HG02763 (cell line): ENCODE data around the gene SLITRK2.

Source experiments
- ATAC-seq: cut with Tn5 transposase; IDR thresholded peaks from one replicate; pipeline ENCODE4 v1.9.1; 2021; ENCODE audit warnings: mild to moderate bottlenecking, moderate library complexity; ENCODE audit not compliant: unreplicated experiment

SLITRK2 gene, protein sequence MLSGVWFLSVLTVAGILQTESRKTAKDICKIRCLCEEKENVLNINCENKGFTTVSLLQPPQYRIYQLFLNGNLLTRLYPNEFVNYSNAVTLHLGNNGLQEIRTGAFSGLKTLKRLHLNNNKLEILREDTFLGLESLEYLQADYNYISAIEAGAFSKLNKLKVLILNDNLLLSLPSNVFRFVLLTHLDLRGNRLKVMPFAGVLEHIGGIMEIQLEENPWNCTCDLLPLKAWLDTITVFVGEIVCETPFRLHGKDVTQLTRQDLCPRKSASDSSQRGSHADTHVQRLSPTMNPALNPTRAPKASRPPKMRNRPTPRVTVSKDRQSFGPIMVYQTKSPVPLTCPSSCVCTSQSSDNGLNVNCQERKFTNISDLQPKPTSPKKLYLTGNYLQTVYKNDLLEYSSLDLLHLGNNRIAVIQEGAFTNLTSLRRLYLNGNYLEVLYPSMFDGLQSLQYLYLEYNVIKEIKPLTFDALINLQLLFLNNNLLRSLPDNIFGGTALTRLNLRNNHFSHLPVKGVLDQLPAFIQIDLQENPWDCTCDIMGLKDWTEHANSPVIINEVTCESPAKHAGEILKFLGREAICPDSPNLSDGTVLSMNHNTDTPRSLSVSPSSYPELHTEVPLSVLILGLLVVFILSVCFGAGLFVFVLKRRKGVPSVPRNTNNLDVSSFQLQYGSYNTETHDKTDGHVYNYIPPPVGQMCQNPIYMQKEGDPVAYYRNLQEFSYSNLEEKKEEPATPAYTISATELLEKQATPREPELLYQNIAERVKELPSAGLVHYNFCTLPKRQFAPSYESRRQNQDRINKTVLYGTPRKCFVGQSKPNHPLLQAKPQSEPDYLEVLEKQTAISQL

DNA sequence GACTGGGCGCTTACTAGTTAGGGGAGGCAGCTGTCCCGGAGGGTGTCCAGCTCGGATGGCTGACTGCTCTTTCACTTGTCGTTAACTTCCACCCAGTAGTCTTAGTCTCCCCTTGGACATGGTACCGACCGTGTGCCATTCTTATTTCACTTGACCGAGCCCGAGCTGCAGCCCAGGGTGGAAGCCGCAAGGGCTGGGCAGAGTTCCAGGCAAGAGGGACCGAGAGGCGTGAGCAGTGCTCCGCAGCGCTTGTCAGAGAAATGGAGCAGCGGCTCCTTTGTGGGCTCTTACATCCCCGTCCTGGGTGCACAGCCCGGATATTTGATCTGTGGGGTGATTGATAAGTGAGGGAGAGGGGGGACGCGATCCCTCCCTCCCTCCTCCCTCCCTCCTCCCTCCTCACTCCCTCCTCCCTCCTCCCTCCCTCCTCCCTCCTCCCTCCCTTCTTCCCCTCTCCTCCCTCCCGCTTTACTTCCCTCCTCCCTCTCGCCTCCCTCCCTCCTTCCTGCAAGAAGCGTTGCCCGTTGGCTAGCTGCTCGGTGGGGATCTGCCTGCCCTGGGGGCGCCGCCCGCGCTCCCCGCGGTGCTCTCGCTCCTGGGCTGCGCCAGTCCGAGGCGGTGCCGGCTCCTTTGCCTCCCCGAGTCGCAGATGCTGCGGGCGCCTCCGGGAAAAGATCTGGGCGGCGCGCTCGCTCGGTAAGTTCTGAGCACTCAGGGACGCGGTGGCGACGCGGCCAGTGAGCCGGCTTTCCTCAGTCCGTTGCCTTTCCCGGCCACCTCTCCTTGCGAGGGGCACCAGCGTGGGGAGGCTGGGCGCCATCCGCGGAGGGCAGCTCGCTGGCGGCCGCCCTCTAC, at the start of gene SLITRK2:
TSS of gene SLITRK2 (plus strand) at position 499 of the 855 bp plus-strand sequence. CDS start 4,597 bp downstream, outside the sequence.
- no peak for ATAC-seq

DNA sequence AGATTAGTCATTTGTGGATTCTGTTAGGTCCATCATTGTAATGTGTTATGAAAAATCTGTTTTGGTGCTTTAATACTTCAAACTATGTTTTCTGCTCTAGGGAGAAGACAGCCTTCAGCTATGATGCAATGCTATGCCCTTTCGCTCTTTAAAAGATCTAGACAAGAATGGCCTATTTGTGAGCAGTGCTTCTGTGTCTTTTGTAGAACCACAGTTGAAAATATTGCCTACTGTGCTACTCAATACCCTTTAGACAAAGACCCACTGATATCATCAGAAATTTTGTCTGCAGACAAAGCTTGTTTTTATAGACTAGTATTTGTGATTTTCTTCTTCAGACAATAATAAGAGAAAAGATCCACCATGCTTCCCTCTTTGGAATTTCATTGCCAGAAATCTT, 44.6 kb upstream of the SLITRK2 start:
- ATAC-seq, result no peak

DNA sequence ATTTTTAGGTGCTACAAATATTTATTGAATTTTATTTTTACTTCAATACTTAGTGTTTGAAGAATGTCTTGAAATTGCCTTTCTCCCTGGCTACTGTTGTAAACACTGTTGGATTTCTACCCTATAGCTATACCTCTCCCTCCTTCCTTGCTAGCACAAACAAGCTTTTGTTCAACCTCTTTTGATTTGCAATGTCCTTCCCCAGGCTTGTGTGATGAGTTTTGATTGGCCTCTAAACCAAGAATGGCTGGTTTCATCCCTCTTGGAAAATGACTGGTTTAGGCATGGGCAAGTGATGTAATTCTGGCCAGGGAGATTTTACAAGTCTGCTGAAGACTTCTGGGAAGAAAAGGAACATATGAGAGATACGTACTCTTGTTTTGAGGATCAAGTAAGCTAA, 25.3 kb upstream of the SLITRK2 start:
- no peak for ATAC-seq

DNA sequence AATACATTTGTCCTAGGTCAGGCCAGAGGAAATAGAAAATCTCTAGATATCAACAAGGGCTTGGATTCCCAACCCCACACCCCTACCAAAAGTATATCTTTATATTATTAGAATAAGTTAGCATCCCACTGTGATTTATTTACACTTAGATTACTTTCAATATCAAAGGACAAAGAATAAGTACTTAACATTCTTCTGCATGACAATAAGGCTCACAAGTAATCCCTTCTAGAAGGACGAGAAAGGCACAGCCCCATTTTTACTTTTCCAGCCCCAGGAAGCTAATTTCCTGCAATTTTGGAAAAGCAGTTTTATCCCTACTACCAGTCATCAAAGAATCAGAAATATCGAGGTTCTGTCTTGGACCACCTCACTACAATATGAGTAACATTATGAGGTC, 14.1 kb upstream of the SLITRK2 start:
- ATAC-seq, result no peak

DNA sequence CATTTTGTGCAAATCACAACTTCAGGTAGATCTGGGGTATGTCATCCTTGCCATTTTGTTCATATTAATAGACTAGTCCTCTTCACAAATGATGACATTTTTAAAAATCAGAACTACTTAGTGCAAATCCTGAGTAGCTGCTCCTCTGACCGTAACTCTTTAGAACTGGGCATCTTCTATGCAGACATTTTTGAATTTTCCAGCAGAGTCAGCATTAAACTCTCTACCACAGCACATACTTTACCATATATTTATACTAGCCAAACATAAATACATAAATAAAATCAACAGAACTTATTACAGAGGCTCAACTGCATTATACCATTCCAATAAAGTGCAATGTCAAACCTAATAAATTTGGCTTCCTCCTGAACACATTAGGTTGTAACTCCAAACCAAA, 4.5 kb upstream of the SLITRK2 start:
- no peak for ATAC-seq

DNA sequence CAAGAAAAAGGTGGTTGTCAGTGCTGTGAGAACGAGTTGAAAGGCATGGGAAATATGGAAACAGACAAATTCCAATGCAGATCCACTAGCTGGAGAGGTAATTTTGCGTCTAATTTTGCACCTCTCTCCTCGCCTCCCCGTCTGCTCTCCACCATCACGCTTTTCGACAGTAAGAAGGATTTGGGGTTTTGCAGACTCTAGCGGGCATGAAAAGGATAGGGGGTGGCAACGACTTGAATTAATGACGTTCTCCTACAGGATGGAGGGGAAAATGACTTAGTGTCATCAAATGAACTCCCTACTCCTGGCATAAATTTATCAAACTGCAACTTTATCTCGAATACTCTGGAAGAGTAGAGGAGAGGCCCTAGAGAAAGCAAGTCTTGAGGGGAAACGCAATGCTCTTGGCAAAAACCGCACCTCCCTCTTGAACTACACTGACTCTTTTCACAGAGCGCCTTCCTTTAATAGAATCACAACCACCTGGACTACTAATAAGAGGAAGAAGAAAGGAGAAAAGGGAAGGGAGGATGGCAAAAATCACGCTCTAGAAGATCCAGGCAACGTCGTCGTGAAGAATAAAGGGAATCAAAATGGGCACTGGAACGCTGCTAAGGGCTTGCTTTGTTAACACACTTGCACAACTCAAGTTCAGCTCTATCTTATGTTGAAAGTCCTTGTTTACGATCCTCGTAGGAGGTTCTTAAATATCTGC, 871 bp upstream of the SLITRK2 start:
- ATAC-seq, result no peak

DNA sequence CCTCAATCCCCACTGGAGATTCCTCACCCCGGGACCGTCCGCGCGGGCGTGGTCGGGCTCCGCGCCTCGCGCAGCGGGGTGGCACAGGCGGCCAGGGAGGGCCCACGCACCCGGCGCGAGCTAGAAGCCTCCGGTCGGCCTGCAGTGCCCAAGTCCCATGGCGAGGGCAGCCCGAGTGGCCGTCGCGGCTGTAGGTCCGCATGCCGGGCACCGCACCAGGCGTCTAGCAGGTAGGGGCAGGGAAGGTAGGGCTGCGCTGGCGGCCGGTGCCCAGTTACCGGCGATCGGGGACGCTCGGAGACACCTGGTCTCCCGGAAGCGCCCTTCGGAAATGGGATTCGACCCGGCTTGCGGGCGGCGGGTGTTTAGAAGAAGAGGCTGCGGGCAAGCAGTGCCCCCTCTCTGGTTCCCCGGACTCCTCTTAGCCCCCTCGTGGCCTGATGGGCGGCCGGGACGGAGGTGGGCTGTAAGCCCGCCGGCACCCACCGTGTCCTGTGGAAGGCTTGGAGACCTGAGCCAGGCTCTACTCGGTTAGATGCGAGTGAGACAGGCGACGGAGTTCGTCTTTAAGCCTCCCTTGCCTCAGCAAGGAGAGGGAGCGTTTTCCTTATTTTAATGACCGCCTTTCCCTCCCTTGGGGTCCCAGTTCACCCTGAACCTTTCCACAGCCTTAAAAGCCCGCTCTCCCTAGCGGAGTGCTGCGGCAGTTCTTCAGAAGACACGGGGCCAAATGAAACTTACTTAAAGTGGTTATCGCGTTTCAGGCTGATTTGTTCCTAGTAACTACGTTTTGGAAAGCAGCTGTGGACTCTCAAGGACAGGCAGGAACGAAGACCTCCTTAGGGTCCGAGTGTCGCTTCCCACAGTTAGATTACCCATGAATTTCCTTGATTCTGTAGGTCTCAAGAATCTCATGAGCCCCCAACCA, 821 bp downstream of the SLITRK2 start:
- no peak for ATAC-seq

DNA sequence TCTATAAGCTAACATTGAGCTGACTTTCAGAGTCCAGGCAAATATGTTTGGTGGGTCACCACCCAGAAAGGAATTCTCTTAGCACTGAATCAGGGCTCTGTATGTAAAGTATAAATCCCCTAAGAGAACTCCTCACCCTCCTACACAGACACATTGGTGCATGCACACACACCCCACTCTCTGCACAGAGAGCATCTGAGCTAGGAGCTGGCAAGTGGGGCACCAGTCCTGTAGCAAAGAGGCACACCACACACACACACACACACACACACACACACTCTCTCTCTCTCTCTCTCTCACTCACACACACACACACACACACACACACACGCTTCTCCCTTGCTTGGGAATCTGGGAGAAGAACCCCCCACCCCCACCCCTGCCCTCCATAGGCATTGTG, 3.2 kb downstream of the SLITRK2 start:
- ATAC-seq, result no peak

DNA sequence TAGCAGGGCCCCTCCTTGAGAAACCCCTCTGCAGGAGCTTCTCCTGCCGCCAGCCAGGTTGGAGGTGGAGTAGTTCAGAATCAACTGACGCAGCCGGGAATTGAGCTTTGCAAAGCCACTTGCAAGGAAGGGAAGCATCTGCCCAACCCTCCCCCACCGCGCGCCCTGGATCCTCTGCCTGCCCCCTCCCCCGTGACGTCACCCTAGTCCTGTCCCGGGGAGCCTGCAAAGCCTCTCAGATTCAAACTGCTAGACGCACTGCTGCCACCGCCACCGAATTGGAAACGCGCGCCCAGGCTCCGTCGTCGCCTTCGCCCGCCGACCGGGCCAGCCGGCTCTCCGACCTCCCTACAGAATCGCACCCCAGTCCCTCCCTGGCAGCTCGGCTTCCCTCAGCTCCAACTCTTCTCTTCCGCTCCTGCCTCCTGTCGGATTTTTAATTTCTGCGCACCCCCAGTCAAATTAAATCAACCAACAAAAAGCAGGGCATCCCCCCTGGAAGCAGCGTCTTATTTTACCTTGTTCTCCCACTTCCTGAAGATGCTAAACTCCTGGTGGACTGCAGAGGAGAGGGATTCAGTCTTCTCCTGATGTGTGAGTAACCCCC, 3.8 kb downstream of the SLITRK2 start:
- ATAC-seq, result no peak

DNA sequence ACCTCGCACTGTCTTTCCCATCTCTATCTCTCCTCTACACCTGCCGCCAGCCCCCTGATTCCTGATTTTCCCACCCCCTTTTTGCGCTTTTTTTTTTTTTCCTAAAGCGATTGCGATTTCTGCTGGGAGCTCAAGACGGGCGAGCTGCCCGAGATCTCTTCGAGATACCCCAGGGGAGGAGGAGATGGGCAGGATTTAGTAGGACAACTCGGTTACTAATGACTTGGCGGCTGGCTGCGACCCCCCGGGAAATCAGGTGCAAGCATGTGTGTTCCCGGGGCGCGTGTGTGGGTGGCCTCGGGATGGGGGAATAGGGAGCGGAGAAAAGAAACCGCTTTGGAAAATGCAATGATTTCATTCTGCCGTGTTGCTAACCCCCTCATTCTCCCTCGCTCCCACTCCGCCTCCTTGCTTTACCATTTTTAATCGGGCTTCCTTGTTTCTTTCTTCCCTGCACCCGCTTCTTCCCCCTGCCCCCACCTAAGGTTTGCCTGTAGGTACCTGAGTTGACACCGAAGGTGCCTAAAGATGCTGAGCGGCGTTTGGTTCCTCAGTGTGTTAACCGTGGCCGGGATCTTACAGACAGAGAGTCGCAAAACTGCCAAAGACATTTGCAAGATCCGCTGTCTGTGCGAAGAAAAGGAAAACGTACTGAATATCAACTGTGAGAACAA, 4.4 kb downstream of the SLITRK2 start:
- no peak for ATAC-seq

DNA sequence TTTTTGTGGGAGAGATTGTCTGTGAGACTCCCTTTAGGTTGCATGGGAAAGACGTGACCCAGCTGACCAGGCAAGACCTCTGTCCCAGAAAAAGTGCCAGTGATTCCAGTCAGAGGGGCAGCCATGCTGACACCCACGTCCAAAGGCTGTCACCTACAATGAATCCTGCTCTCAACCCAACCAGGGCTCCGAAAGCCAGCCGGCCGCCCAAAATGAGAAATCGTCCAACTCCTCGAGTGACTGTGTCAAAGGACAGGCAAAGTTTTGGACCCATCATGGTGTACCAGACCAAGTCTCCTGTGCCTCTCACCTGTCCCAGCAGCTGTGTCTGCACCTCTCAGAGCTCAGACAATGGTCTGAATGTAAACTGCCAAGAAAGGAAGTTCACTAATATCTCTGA, 5.5 kb downstream of the SLITRK2 start:
- no peak for ATAC-seq

DNA sequence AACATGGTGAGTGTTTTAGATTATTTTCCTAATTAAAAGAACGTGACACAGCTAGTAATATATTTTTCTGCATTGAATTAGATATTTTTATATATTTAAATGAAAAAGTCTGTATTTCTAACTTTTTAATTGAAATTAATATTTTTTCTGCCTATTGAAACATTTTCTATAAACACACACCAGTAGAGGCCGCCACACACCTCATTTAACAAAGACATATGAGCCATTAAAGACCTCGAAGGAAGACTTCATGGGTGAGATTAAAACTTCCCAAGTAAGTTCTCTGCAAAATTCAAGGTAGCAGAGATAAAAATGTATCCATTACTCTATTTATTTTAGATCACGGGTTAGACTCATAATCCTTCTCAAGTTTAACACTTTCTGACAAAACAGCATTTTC, 8.3 kb downstream of the SLITRK2 start:
- ATAC-seq, result no peak

DNA sequence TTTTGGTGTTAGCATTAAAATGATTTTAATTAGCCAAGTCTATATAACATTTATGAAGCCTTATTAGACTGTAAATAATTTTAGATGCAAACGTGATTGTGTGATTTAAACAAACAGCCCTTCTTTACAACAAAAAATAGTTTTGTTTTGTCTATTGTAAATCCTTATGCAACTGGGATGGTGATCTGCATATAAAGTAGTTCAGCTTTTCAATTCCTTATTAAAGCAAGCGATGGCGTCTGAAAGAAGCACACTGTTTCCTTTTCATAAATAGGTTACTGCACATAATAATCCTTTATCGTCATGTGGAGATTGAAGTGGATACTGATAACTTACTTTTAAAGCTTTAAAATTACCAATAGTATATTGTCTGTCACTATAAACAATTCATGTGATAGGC, 8.8 kb downstream of the SLITRK2 start:
- ATAC-seq, result no peak

DNA sequence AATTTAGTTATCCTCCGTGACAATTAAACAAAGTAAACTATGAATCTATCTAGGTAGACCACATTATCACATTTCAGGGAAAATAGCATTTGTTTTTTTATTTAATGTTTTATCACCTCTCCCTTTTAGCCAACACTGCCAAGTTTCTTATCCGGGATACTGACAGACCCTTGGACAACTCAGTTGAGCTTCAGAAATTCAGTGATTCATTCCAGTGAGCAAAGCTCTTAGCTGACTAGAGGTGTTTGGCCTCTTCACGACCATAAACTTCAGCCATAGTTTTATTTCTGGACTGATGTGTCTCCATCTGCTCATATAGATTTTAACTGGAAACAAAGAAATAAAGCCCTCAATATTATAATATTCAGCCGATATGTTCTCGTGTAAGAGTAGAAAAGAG, 15.2 kb downstream of the SLITRK2 start:
- ATAC-seq, result no peak

DNA sequence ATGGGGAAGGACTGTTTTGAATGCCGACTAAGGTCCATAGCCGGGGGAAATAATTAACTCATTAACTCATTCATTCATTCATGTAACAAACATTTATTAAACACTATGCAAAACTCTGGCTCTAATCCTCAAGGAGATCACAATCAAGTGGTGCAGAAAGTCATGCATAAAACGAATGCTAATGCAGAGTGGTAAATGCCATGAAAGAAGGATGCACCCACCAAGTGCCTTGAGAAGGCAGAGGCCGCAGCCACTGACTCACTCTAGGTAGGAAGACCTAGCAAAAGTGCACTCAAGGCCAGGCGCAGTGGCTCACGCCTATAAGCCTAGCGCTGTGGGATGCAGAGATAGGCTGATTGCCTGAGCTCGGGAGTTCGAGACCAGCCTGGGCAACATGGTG, 22.9 kb downstream of the SLITRK2 start:
- ATAC-seq, result no peak

DNA sequence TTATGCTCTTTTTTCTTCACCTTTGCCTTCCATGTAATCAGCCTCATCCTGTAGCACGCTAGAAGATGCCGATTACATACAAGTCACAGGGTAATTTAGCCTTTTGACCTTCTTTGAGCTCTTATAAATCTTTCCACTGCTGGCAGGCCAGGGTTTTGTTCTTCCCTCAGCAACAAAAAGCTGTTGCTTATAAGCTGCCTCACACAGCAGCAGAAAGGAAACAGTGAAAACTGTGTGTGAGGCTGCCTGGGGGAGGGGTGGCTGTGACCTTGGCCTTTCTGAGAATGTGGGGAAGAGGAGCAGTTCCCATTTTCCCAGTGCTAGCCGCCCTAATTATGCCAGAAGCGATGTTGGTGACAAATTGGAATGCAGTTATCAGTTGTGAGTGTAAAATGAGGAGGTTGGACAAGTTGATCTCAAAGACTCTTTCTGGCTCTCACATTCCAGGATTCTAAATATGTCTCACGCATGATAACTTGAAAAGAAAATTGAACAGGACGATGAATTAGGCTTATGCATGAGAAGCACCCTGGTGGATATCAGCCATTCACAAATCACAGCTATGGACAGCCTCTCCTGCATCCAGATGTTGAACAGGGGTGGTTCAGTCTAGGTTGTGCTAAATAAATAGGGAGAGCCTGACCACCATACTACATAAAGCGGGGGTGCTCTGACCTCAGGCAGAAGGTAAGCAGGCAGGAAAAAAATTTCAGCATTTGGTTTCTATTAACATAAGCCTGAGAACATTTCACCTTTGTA, 25.7 kb downstream of the SLITRK2 start:
- ATAC-seq, result no peak

DNA sequence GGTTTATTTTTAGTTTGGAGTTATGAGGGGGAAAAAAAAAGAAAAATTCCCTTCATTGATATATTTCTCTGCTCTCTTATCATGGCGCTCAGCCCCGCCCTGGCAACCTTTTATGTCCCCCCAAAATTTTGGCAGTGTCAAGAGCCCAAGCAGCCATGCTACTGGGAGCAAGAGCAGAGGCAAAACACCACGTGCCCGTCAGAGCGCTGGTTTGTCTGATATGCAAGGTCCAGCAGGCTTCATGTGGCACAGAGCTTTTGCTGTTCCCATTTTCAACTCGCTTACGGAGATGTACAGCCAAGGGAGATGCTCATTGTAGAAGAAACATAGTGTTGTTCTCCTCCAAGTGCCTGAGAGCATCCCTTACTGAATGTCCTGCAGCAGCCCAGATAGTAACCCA, 27.3 kb downstream of the SLITRK2 start:
- no peak for ATAC-seq

DNA sequence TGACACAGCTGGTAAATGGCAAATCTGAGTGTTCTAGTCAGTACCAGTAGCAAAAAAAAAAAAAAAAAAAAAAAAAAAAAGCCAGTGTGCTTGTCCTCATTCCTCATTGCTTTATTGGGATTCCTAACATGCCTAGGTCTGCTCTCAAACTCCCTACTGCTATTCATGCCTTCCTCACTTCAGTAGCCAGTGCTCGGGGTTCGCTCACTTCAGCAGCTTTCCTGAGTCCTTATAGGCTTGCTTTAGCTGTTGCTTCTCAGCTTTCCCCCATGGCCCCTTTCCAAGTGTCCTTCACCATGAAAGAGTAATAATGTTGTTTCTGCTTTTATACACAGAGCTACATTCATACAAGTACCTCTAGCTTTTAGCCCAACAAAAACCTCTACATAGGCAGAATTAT, 30.8 kb downstream of the SLITRK2 start:
- ATAC-seq, result no peak
